ACHN (cell line): Measurements from ENCODE around the gene CACNG7.

ENCODE experiments used
- DNase-seq: peaks from one replicate; pipeline ENCODE4 v3.0.0-alpha.2; 2015
- in situ Hi-C: cut with HindIII; loops from 2 replicates; pipeline ENCODE4 v1.10.0; 2017; ENCODE audit warnings: low sequenced_read_pairs, low pct_ligation_motif_present, low pct_unique_long_range_greater_than_20kb

The CACNG7 gene

DNA sequence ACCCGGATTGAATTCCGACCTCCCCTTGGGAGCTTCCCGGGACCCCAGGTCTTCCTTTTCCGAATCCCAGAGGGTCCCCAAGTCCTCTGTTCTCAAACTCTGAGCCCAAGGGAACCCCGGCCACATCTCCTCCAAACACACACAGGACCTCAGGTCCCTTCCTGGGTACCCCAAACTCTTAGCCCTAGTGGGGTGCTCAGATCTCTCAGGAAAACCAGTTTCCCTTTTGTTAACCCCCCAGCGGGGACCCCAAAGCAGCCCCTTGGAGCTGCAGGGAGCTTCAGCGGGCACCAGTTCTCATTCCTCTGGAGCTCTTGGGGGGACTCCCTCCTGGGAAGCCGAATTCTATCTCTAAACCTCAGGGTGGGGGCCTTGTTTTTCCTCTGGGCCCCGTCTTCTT, 83.1 kb downstream of the CACNG7 start:
- no peak for DNase-seq
- in situ Hi-C loops, result no loop called here

DNA sequence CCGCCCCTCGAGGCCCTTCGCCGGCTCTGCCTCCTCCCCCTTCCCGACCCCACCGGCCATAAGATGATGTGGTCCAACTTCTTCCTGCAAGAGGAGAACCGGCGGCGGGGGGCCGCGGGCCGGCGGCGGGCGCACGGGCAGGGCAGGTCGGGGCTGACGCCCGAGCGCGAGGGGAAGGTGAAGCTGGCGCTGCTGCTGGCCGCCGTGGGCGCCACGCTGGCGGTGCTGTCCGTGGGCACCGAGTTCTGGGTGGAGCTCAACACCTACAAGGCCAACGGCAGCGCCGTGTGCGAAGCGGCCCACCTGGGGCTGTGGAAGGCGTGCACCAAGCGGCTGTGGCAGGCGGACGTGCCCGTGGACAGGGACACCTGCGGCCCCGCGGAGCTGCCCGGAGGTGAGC, 83.7 kb downstream of the CACNG7 start:
- in situ Hi-C loops, result no loop called here
- DNase-seq, result no peak

DNA sequence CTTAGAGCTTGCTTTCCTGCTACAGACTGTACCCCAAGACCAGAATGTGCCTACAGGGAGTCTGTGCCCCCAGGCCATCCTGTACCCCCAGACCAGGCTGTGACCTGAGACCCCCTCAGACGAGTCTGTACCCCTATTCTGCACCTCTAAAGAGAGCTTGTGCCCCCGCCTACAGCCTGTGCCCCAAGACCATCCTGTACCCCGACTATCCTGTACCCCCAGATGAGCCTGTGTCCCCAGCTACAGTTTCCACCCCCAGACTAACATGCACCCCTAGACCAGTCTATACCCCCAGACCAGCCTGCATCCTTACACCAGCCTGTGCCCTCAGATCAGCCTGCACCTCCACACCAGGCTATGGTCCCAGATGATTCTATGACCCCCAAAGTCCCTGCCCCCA, 84.4 kb downstream of the CACNG7 start:
- in situ Hi-C loops, result no loop called here

More for the DNA sequence above, 84.4 kb downstream of the CACNG7 start:
- DNase-seq, result no peak
